Stomach (tissue), 4 donors: ENCODE measurements around the gene TSPAN33.

ENCODE experiments used
- EP300 ChIP-seq: sonication (generic); formaldehyde crosslinking; IDR thresholded peaks from one replicate; pipeline ENCODE4 v1.6.1; 2017; ENCODE audit warnings: antibody characterized with exemption
- POLR2AphosphoS5 ChIP-seq, 3 donors: sonication (generic); formaldehyde crosslinking; IDR thresholded peaks; one replicate each; pipeline ENCODE4 v1.6.1; 2016; ENCODE audit warnings: antibody characterized with exemption in 3 of 3

DNA sequence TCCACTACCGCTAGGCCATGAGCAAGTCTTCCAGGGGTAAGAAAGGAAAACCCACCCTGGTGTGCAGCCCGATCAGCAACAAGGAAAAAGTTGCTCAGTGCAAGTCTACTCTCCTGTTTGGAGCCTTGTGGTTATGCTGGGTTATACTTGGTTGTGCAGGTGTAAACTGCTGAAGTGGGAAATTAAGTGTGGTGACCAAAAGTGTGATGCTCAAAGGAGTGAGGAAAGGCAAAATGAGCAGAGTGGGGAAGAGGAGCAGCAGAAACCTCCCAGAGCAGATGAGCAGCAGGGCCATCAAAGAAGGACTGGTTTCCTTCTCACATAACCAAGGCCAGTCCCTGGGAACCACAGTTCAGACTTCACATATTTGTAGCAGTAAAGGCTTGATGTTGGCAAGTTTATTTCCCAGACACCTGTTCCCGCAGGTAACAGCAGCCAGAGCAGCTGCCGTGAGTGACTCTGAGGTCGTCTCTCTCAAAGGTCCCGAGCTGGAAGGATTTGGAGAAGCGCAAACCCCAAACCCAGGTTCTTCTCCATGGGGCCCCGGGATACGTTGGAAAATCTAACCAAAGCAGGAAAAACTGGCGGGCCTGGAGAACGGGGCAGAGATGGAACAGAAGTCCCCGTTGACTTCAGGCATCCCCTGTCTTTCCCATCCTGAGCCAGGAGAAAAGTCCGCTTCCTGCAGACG is 43.3 kb downstream of the TSPAN33 start:
- TF ChIP-seq POLR2AphosphoS5 (IDR thresholded peaks at IDR 0.05) (no peak), EP300 (no peak)
